Posterior vena cava (tissue), 2 donors: ENCODE data around the gene CD320. TPM values are rescaled to one million over a fixed set of nuclear protein-coding genes. Genes with fewer than 3 reads are reported as not detected.
"Not testable (repeated sequence)": the region's sequence is repeated elsewhere in the genome, so short reads cannot be mapped to it uniquely, and the experiment has no call there.

Experiments
- DNase-seq: peaks from one replicate; pipeline ENCODE4 v3.0.0-alpha.2; 2020; ENCODE audit warnings: low spot score
- intact Hi-C, 2 donors: fragments of 100-400 bp; cut with DNase I; formaldehyde crosslinking; loops; one replicate each; pipeline versions ENCODE4 v1.14.1 to v1.14.2; 2022 to 2023
- long read RNA-seq, 2 donors: library from polyadenylated mRNA; unstranded; transcript quantifications; one replicate each; pipeline ENCODE4 v2.0.0, GENCODE V29; 2020 to 2021
- total RNA-seq, 2 donors: library from RNA; stranded (reverse); fragmentation: NEBNext Ultra II Directional; extraction: Animal tissue kit (Norgen Biotek cat#: 25700); gene quantifications; one replicate each; pipeline ENCODE4 v1.2.1, GENCODE V29; 2021
- donor health status: DM: yes; HTN: yes; CAD: no.
- donor health status: DM: yes; HTN: yes; CAD: no.

CD320 gene
- total RNA-seq, result 10 to 100 TPM; 29.2 to 31.6 TPM
- long read RNA-seq, donor 1, transcript CD320-201 (5 exons, 1,250 nt), result major isoform, 26 of 29 reads
- long read RNA-seq, donor 1, partial matches to known transcripts, result 1 of 29 reads
- long read RNA-seq, donor 1, other reads (novel, unspliced or antisense), result 2 of 29 reads
- long read RNA-seq, donor 2, transcript CD320-202 (4 exons, 1,119 nt), result minor isoform, 5 of 246 reads
- long read RNA-seq, donor 2, transcript CD320-201 (5 exons, 1,250 nt), result major isoform, 215 of 246 reads
- long read RNA-seq, donor 2, partial matches to known transcripts, result 2 of 246 reads
- long read RNA-seq, donor 2, other reads (novel, unspliced or antisense), result 22 of 246 reads

GRCh38 chr19:8307965-8308866 is at the start of gene CD320:
Gene CD320, minus strand, starts transcription at chr19:8308358. Its CDS starts 68 bp downstream, at chr19:8308290.
- intact Hi-C loops, result no loop called here
- peak; percentile 97 for DNase-seq

- no peak for DNase-seq
- intact Hi-C loops, result no loop called here
Measured at GRCh38 chr19:8357007-8357521, 48.9 kb upstream of the CD320 start.

GRCh38 chr19:8355631-8356402 is 47.7 kb upstream of the CD320 start:
- intact Hi-C loops, result loop anchor here in 1 of 2 donors (2.0 kb wide), 1 partner anchor 41 kb away; no protein-coding TSS in a partner anchor
- peak; percentile 89 for DNase-seq

GRCh38 chr19:8352845-8353244 is 44.7 kb upstream of the CD320 start:
- intact Hi-C loops, result loop anchor here (5.0 kb wide), 2 partner anchors 44 to 154 kb away; no protein-coding TSS in a partner anchor
- DNase-seq, result not testable (repeated sequence)

GRCh38 chr19:8352134-8352827 is 44.1 kb upstream of the CD320 start:
- DNase-seq, result no peak

GRCh38 chr19:8349629-8350372 is 41.6 kb upstream of the CD320 start:
- DNase-seq, result not testable (repeated sequence)
- intact Hi-C loops, result loop anchor here (5.0 to 10.0 kb wide), 3 partner anchors 48 to 165 kb away; partner anchors contain the start of gene ZNF414 (in 1 of the 2)

More at GRCh38 chr19:8352134-8352827, 44.1 kb upstream of the CD320 start:
- intact Hi-C loops, result loop anchor here (5.0 kb wide), 2 partner anchors 45 to 155 kb away; no protein-coding TSS in a partner anchor

- intact Hi-C loops, result loop anchor here in 1 of 2 donors (10.0 kb wide), 1 partner anchor 171 kb away; the partner anchor contains the start of gene ZNF414
- no peak for DNase-seq
Measured at GRCh38 chr19:8343483-8343844, 35.3 kb upstream of the CD320 start.

GRCh38 chr19:8342684-8343482 is 34.7 kb upstream of the CD320 start, which contains the start of gene KANK3:
Gene KANK3, minus strand, starts transcription at chr19:8343262. Its CDS starts 5,434 bp downstream, at chr19:8337828.
- intact Hi-C loops, result loop anchor here in 1 of 2 donors (10.0 kb wide), 1 partner anchor 172 kb away; the partner anchor contains the start of gene ZNF414
- peak; percentile 98 for DNase-seq

- DNase-seq, result no peak
- intact Hi-C loops, result loop anchor here in 1 of 2 donors (10.0 kb wide), 1 partner anchor 173 kb away; the partner anchor contains the start of gene ZNF414
Measured at GRCh38 chr19:8342316-8342683, 34.1 kb upstream of the CD320 start.

- not testable (repeated sequence) for DNase-seq
- intact Hi-C loops, result loop anchor here in 1 of 2 donors (10.0 kb wide), 1 partner anchor 173 kb away; the partner anchor contains the start of gene ZNF414
Measured at GRCh38 chr19:8341504-8341903, 33.3 kb upstream of the CD320 start.

GRCh38 chr19:8340341-8341096 is 32.4 kb upstream of the CD320 start:
- intact Hi-C loops, result loop anchor here in 1 of 2 donors (10.0 kb wide), 1 partner anchor 174 kb away; the partner anchor contains the start of gene ZNF414
- DNase-seq, result no peak

GRCh38 chr19:8338835-8339234 is 30.7 kb upstream of the CD320 start:
- no peak for DNase-seq
- intact Hi-C loops, result no loop called here

GRCh38 chr19:8337728-8338127 is 29.6 kb upstream of the CD320 start:
- DNase-seq, result no peak
- intact Hi-C loops, result no loop called here

GRCh38 chr19:8336660-8337059 is 28.5 kb upstream of the CD320 start:
- DNase-seq, result no peak
- intact Hi-C loops, result no loop called here

- DNase-seq, result no peak
- intact Hi-C loops, result no loop called here
Measured at GRCh38 chr19:8336072-8336569, 28.0 kb upstream of the CD320 start.
